ENCODE data around the gene ABI1. TPM values are rescaled to one million over a fixed set of nuclear protein-coding genes. Genes with fewer than 3 reads are reported as not detected.
A peak's percentile ranks its signal among the peaks of the same experiment; 100 is the strongest.

The ABI1 gene
- total RNA-seq, 2 experiments from 2014 or later, result 62.4 to 76.9 TPM

DNA sequence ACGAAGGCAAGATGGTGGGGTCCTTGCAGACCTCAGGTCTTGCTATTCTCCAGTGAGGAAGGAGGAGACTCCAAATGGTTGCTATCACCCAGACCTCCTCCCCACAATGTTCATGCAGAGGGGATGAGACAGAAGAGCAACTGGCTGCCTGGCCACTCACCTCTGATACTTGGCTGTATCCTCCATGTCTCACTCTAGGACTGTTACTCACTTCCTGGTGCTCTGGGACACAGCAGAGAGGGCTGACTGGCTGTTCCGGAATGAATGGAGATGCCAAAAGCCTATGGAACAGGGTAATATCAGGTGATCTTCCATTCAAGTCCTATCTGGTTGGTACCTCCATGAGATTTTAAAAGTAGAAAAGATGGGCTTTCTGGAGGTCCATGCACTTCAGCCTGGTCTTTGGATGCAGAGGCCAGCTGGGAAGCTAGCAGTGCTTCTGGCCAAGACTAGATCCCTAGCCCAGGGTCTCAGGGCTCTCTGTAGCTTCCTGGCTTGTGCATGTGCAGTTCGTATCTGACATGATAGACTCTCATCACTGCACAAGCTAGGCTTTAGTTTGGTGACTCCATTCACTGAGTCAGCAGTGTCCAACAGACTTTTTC, 27.0 kb upstream of the ABI1 start:
- Histone ChIP-seq H3K79me2 (ENCODE audit: insufficient read depth, low read depth, low read length) (no peaks in the 10 kb centered on the region), H2AFZ (ENCODE audit: low read length) (no peak overlapping the region), H4K20me1 (ENCODE audit: insufficient read depth, low read length) (no peaks in the 10 kb centered on the region), H3K4me1 (ENCODE audit: insufficient read depth, low read length, poor library complexity, severe bottlenecking) (no peaks in the 10 kb centered on the region), H3K9me3 (ENCODE audit: low read length) (no peaks in the 10 kb centered on the region), H3K4me2 (ENCODE audit: low read length) (no peak overlapping the region), H3K4me3 (ENCODE audit: low read depth, low read length, poor library complexity, severe bottlenecking) (no peak overlapping the region), H3K27ac (ENCODE audit: low read depth, low read length, poor library complexity, severe bottlenecking) (no peak overlapping the region), H3K9me2 (ENCODE audit: insufficient read depth, low read length) (no peaks in the 10 kb centered on the region), H3K36me3 (ENCODE audit: insufficient read depth, low read length) (no peaks in the 10 kb centered on the region)
- ChIA-PET POLR2A (no interaction called here), CTCF (ENCODE audit: unreplicated experiment) (no interaction called here)
- TF ChIP-seq EZH2phosphoT487 (IDR thresholded peaks at IDR 0.05; ENCODE audit: borderline replicate concordance, low read depth, low read length), result no peak
- TF ChIP-seq, protein P1, sequence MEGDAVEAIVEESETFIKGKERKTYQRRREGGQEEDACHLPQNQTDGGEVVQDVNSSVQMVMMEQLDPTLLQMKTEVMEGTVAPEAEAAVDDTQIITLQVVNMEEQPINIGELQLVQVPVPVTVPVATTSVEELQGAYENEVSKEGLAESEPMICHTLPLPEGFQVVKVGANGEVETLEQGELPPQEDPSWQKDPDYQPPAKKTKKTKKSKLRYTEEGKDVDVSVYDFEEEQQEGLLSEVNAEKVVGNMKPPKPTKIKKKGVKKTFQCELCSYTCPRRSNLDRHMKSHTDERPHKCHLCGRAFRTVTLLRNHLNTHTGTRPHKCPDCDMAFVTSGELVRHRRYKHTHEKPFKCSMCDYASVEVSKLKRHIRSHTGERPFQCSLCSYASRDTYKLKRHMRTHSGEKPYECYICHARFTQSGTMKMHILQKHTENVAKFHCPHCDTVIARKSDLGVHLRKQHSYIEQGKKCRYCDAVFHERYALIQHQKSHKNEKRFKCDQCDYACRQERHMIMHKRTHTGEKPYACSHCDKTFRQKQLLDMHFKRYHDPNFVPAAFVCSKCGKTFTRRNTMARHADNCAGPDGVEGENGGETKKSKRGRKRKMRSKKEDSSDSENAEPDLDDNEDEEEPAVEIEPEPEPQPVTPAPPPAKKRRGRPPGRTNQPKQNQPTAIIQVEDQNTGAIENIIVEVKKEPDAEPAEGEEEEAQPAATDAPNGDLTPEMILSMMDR (conservative IDR thresholded peaks at IDR 0.05; ENCODE audit: low read length), result no peak
- DNase-seq (ENCODE audit: low spot score), result no peak
- intact Hi-C loops (cut with micrococcal nuclease; ENCODE audit: unreplicated experiment), result no loop called here
- no TSS peak for BruUV-seq (replicated peaks)

DNA sequence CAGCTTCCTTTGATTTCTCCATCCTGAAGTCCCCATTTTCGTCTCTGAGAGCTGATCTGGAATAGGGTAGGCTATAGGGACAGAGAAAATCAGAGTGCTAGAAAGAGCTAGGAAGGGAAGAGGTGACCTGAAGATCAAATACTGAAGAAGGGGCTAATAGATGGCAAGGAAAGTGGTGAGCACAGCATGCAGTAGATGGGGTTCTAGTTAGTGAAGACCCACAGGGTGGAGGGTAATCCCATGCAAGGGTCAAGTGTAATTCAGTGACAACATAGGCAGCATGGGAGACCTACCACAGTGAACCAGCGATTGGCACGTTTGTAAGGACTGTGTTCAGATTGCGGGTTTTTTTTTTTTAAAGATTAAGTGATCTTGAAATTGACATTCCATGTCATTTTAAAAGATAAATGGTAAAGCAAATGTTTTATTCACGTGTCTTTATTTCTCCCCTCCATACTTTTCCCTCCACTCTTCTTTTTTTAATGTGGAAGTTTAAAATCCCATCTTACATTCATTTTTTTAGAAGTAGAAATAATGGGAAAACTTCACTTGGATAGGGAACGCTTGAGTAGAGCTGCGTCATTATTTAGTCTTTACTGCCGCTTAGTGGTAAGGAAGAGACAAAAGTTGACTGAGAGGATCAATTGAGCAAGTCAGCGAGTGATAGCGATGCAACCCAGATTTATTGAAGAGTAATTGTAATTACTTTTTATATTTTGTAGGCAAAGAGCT, 21.0 kb upstream of the ABI1 start:
- no peaks in the 10 kb centered on the region for H3K9me2 ChIP-seq (ENCODE audit: insufficient read depth, low read length)
- no peak overlapping the region for H3K27ac ChIP-seq (ENCODE audit: low read depth, low read length, poor library complexity, severe bottlenecking)
- H3K4me3 ChIP-seq (ENCODE audit: low read depth, low read length, poor library complexity, severe bottlenecking), result no peak overlapping the region
- peaks cover 5% of the 10 kb centered on the region for H3K4me1 ChIP-seq (ENCODE audit: insufficient read depth, low read length, poor library complexity, severe bottlenecking)
- H4K20me1 ChIP-seq (ENCODE audit: insufficient read depth, low read length), result no peaks in the 10 kb centered on the region
- intact Hi-C loops (cut with micrococcal nuclease; ENCODE audit: unreplicated experiment), result loop anchor here (1.0 to 5.0 kb wide), 4 partner anchors 155 to 546 kb away; no protein-coding TSS in a partner anchor
- H3K36me3 ChIP-seq (ENCODE audit: insufficient read depth, low read length), result no peaks in the 10 kb centered on the region
- ChIA-PET POLR2A (interaction anchor here (0.7 to 2.1 kb wide), 12 partner anchors 9 to 451 kb away, joined by 3 to 9 read pairs (median 3); no protein-coding TSS in a partner anchor), CTCF (ENCODE audit: unreplicated experiment) (interaction anchor here (2.2 kb wide), 1 partner anchor 156 kb away, joined by 10 read pairs; no protein-coding TSS in a partner anchor)
- peak overlapping the region; percentile 83 for H2AFZ ChIP-seq (ENCODE audit: low read length)
- TF ChIP-seq, protein P1 (conservative IDR thresholded peaks at IDR 0.05; ENCODE audit: low read length), result peak; percentile 88
- no peak for TF ChIP-seq EZH2phosphoT487 (IDR thresholded peaks at IDR 0.05; ENCODE audit: borderline replicate concordance, low read depth, low read length)
- H3K79me2 ChIP-seq (ENCODE audit: insufficient read depth, low read depth, low read length), result no peaks in the 10 kb centered on the region
- DNase-seq (ENCODE audit: low spot score), result peak; percentile 78
- no TSS peak for BruUV-seq (replicated peaks)
- H3K9me3 ChIP-seq (ENCODE audit: low read length), result no peaks in the 10 kb centered on the region
- H3K4me2 ChIP-seq (ENCODE audit: low read length), result no peak overlapping the region

All from OCI-LY7 (cell line).